Islet of Langerhans (tissue), 1 donor: ENCODE results near the gene OR6A2.
"Not testable (repeated sequence)": the region's sequence is repeated elsewhere in the genome, so short reads cannot be mapped to it uniquely, and the experiment has no call there.

Source experiments
- FAIRE-seq: peaks from one replicate; lab custom pipeline; 2011; peaks lifted over from hg19 to GRCh38; lab: Jason Lieb, UNC

The OR6A2 gene

GRCh38 chr11:6799402-6799801 lies at the start of gene OR6A2:
TSS of gene OR6A2 (minus strand) at chr11:6799689. CDS start at chr11:6795708, 3,981 bp downstream.
- no peak for FAIRE-seq

DNA sequence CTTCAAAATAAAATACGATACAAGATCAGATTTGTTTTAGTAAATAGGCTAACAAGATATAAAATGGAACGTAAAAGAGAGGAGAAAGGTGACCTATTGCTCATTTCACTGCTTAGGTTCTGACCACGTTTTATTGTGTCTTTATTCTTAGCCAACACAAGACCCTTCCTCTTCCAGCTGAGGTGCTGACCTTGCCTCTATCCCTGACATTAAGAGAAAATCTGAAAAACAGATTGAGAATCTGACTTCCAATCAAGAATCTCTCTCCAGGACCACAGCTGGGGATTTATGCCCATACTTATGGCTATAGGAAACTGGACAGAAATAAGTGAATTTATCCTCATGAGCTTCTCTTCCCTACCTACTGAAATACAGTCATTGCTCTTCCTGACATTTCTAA lies 45.9 kb upstream of the OR6A2 start, which contains the start of gene OR10A5:
OR10A5 (plus strand) TSS at position 301 of the 400 bp plus-strand sequence; CDS start at position 301, 0 bp downstream.
- no peak for FAIRE-seq

DNA sequence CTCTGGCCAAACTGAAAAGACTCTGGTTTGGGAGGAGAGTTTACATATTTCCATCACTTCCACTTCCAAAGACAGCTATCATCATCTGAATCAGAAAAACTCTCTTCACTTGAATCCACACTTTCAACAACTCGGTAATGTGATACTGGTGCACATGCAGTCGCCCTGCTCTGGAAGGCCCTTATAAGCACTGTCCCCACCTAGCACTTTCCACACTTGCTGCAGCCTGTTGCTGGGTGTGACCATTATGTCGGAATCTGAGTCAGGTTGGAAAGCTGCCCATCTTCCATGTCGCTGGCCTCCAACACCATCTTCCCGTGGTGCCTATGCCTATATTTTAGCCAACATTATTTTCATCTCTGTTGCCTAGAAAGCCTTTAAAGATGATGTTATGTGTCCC lies 44.9 kb upstream of the OR6A2 start:
- no peak for FAIRE-seq

GRCh38 chr11:6843670-6844069 lies 44.2 kb upstream of the OR6A2 start:
- FAIRE-seq: no peak

- no peak for FAIRE-seq
Measured at GRCh38 chr11:6841694-6842093, 42.2 kb upstream of the OR6A2 start.

DNA sequence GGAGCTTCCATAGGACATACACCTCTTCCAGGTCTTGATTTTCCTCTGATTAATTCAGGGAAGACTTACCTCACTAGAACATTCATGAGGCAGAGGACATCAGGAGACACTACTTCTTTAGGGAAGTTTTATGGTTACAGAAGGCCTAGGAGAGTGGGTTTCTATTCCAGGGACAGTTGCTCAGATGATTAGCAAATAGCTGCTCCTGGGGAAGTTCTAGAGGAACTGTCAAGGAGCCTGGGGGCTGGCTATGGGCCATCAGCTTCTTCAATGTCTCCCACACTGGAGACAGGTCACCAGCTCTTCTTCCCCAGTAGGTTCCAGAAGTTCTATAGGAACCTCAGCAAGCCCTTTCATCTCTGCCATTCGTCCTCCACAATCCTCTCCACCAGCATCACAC lies 34.5 kb upstream of the OR6A2 start:
- FAIRE-seq: no peak

- FAIRE-seq: no peak
Measured at GRCh38 chr11:6833356-6833755, 33.9 kb upstream of the OR6A2 start.

- FAIRE-seq: no peak
Measured at GRCh38 chr11:6828103-6828502, 28.6 kb upstream of the OR6A2 start.

GRCh38 chr11:6825231-6825744 lies 25.8 kb upstream of the OR6A2 start:
- no peak for FAIRE-seq

- FAIRE-seq: no peak
Measured at GRCh38 chr11:6824136-6824823, 24.8 kb upstream of the OR6A2 start.

DNA sequence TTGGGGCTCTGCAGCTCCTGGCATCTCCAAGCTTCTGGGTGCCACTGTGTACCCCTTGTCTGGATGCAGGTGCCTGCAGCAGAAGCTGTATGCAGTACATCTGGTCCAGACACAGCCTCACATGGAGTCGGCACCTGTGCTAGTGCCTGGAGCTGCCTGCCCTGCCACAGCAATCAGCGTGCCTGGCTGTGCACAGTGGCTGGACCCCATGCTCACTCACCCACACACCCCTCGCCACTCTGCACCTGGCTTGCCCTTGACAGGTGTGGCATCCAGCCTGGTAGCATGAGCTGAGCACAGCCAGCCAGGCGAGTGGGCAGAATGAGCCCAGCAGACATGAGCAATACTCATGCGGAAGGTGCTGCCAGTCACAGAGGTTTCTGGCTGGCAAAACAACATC lies 19.5 kb upstream of the OR6A2 start:
- no peak for FAIRE-seq

DNA sequence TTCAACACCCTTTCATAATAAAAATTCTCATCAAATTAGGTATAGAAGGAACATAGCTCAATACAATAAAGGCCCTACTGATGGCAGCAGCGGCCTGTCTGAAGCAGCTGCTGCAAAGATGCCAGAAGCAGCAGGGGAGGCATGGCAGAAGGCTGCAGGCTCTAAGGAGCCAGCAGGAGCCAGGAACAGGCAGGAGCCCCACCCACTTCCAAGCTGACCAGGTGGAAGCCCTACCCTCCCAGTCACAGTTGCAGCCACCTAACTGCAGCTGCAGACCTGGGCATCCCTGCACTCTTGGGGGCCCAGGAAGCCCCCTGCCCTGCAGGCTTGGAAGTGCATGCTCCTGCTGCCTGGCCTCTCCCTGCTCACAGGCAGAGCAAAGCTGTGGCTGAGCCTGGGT lies 18.2 kb upstream of the OR6A2 start:
- no peak for FAIRE-seq

GRCh38 chr11:6813656-6814055 lies 14.2 kb upstream of the OR6A2 start:
- FAIRE-seq: no peak

DNA sequence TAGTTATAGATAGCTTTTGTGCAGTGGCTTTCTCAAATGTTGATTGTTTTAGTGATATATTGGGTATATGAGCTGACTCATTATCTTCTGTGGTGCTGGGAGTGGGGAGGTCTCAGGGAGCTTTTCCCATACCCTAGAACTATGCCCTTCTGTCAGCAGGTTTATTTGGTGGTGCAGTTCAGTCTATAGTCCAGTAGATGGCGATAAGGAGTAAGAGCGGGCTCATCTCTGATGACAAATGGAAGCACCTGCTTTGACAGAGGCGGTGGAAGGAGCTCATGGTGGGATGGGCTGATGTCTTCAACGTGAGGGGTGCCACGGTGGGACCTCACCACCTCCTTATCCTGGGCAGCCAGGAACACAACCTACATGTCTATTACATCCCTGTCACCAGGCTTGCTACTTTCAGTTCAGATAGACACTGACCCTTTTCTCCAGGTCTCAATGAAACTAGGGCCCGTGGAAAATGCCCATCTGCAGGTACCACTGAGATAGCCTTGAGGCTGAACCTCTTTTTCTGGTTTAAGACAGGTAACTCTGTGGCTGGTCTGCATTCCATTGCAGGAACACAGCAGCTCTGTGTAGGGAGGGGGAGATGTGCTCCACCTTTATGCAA lies 13.0 kb upstream of the OR6A2 start:
- no peak for FAIRE-seq

- not testable (repeated sequence) for FAIRE-seq
Measured at GRCh38 chr11:6801075-6801474, 1.6 kb upstream of the OR6A2 start.

- no peak for FAIRE-seq
Measured at GRCh38 chr11:6794639-6795038, 4.8 kb downstream of the OR6A2 start.

DNA sequence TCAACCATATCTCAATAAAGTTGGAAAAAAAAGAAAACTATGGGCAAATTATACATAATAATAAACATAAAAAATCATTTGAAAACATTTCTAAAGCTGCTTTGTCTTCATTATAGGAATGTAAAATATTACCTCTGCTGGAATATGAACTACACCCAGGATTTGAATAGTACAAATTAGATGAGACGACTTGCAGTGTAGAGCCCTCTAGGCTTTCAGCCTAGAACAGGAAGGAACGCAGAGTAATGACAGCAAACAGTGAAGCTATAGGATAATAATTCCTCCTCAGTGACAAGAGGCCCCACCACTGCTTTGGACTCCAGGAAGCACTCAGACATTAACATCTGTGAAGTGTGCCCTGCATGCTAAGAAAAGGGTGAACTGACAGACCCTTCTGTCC lies 8.9 kb downstream of the OR6A2 start:
- no peak for FAIRE-seq

- FAIRE-seq: no peak
Measured at GRCh38 chr11:6782720-6783119, 16.8 kb downstream of the OR6A2 start, which contains the start of gene OR2AG1. TSS of gene OR2AG1 (plus strand) at chr11:6783020. CDS start at chr11:6785038, 2,018 bp downstream.

DNA sequence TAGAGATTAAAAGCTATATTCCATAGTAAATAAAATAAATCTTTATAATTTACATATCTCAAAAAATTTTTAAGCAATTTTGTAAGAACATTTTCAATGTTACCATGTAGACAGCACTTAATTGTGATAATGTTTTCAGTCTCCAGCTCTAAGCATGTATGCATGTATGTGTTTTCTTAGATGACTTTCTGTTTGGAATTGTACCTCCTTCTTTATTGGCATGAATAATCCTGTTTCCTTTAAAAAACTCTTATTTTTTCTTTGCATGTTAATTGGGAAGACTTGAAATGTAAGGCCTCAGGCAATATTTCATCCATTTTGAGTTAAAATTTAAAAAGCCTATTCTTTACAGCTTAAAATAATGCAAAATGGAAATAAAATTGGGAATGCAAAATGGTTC lies 18.7 kb downstream of the OR6A2 start:
- no peak for FAIRE-seq

DNA sequence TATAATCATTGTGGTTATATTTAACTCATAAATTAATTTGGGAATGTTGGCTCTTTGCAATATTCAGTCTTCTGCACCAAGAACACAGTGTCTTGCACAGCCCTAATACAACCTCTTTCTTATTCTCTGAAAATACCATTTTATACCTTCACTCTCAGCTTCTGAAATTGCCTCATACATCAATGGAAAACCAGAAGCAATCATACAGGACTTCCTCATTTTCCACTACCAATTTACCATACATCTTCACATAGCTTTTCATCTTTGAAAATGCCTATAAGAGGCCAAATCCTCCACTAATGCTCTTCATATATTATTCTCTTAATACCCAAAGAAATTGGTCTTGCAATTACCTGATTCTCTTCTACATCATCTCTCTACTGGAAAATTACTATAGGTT lies 21.0 kb downstream of the OR6A2 start:
- FAIRE-seq: no peak

- FAIRE-seq: no peak
Measured at GRCh38 chr11:6771926-6772893, 27.3 kb downstream of the OR6A2 start, which contains the start of gene OR2AG2. TSS of gene OR2AG2 (minus strand) at chr11:6771976. CDS start at chr11:6768957, 3,019 bp downstream.

GRCh38 chr11:6757373-6757967 lies 42.0 kb downstream of the OR6A2 start:
- peak; percentile 98 for FAIRE-seq
